DND-41 (cell line): Measurements from ENCODE around the gene CDKN1B.

Experiments used
- ATAC-seq: fragments of 200-7000 bp; cut with Tn5 transposase; 3 replicates; pipeline ENCODE4 v1.9.1; 2021; ENCODE audit warnings: low read depth; ENCODE audit not compliant: insufficient read depth
- DNase-seq: peaks from one replicate; pipeline ENCODE4 v3.0.0-alpha.2; 2020
- H2AFZ ChIP-seq: 2 replicates; pipeline ENCODE4 v1.6.0; 2012; ENCODE audit warnings: low read depth, low read length
- H3K27ac ChIP-seq: 2 replicates; pipeline ENCODE4 v1.5.1; 2012; ENCODE audit warnings: low read length, inconsistent platforms
- H3K27me3 ChIP-seq: fragments of 200-600 bp; sonication (generic); 2 replicates; pipeline ENCODE4 v1.6.0; 2012; ENCODE audit warnings: low read length, mild to moderate bottlenecking, inconsistent platforms; ENCODE audit not compliant: insufficient read depth, poor library complexity
- H3K36me3 ChIP-seq: 2 replicates; pipeline ENCODE4 v1.5.1; 2012; ENCODE audit warnings: low read length, inconsistent platforms; ENCODE audit not compliant: insufficient read depth
- H3K4me1 ChIP-seq: 2 replicates; pipeline ENCODE4 v1.5.1; 2012; ENCODE audit warnings: mild to moderate bottlenecking, low read length; ENCODE audit not compliant: insufficient read depth
- H3K4me2 ChIP-seq: 2 replicates; pipeline ENCODE4 v1.6.0; 2012; ENCODE audit warnings: mild to moderate bottlenecking, moderate library complexity, low read length, inconsistent platforms; ENCODE audit not compliant: insufficient read depth
- H3K4me3 ChIP-seq, 2 experiments: fragments of 200-600 bp in 1 of 2; shearing (Covaris generic) in 1 of 2; 2 replicates each; pipeline ENCODE4 v1.5.1; 2012 to 2016; ENCODE audit warnings: inconsistent platforms in 2 of 2, low read length in 2 of 2, mild to moderate bottlenecking in 2 of 2, low read depth in 1 of 2, moderate library complexity in 1 of 2
- H3K79me2 ChIP-seq: 2 replicates; pipeline ENCODE4 v1.6.0; 2012; ENCODE audit warnings: low read length, inconsistent platforms; ENCODE audit not compliant: insufficient read depth
- H3K9ac ChIP-seq: 2 replicates; pipeline ENCODE4 v1.6.0; 2012; ENCODE audit warnings: low read depth, mild to moderate bottlenecking, inconsistent platforms, low read length, moderate library complexity
- H3K9me3 ChIP-seq: 2 replicates; pipeline ENCODE4 v1.5.1; 2012; ENCODE audit warnings: low read length, moderate library complexity, mild to moderate bottlenecking, inconsistent platforms; ENCODE audit not compliant: insufficient read depth, severe bottlenecking
- H4K20me1 ChIP-seq: 2 replicates; pipeline ENCODE4 v1.6.0; 2012; ENCODE audit warnings: low read length; ENCODE audit not compliant: insufficient read depth
- EZH2 ChIP-seq: IDR thresholded peaks from 3 replicates; pipeline ENCODE4 v1.6.1; 2012; ENCODE audit warnings: borderline replicate concordance, low read depth, mild to moderate bottlenecking, moderate library complexity, low read length, inconsistent platforms; ENCODE audit not compliant: severe bottlenecking
- TF ChIP-seq, protein P1 (sequence below): IDR thresholded peaks from 2 replicates; pipeline ENCODE4 v1.5.1; 2012; ENCODE audit warnings: borderline replicate concordance, low read length, moderate library complexity, mild to moderate bottlenecking; ENCODE audit not compliant: poor library complexity, severe bottlenecking; ENCODE audit errors: extremely low read depth

CDKN1B gene

DNA sequence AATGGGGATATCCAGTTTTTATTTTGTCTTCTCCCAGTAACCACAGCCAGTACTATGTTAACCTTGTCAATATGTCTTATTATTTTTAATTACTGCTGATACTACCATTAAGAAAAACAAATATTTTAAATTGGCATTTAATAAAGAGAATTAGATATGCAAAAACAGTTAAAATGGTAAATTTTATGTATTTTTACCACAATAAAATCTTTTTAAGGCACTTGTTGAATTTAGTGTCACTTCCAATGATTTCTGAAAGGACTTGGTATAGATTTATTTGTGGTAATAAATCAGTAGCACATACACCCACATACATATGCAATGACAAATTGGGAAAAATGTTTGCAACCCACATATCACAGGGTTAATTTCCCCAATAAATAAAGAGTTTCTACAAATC lies 14.0 kb downstream of the CDKN1B start:
- ATAC-seq, result no peak
- Histone ChIP-seq H2AFZ (no peak overlapping the region), H3K4me3 (no peak overlapping the region), H3K27me3 (no peaks in the 10 kb centered on the region), H3K36me3 (peaks cover 12% of the 10 kb centered on the region; the same call in 1 of the 2 replicates), H3K79me2 (peaks cover 87% of the 10 kb centered on the region), H4K20me1 (peaks cover 3% of the 10 kb centered on the region; the same call in 1 of the 2 replicates), H3K4me1 (peaks cover 59% of the 10 kb centered on the region), H3K9me3 (no peaks in the 10 kb centered on the region), H3K4me2 (no peak overlapping the region), H3K9ac (no peak overlapping the region), H3K27ac (no peak overlapping the region)
- TF ChIP-seq EZH2, result no peak
- TF ChIP-seq, protein P1, sequence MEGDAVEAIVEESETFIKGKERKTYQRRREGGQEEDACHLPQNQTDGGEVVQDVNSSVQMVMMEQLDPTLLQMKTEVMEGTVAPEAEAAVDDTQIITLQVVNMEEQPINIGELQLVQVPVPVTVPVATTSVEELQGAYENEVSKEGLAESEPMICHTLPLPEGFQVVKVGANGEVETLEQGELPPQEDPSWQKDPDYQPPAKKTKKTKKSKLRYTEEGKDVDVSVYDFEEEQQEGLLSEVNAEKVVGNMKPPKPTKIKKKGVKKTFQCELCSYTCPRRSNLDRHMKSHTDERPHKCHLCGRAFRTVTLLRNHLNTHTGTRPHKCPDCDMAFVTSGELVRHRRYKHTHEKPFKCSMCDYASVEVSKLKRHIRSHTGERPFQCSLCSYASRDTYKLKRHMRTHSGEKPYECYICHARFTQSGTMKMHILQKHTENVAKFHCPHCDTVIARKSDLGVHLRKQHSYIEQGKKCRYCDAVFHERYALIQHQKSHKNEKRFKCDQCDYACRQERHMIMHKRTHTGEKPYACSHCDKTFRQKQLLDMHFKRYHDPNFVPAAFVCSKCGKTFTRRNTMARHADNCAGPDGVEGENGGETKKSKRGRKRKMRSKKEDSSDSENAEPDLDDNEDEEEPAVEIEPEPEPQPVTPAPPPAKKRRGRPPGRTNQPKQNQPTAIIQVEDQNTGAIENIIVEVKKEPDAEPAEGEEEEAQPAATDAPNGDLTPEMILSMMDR, result no peak
- DNase-seq, result no peak

DNA sequence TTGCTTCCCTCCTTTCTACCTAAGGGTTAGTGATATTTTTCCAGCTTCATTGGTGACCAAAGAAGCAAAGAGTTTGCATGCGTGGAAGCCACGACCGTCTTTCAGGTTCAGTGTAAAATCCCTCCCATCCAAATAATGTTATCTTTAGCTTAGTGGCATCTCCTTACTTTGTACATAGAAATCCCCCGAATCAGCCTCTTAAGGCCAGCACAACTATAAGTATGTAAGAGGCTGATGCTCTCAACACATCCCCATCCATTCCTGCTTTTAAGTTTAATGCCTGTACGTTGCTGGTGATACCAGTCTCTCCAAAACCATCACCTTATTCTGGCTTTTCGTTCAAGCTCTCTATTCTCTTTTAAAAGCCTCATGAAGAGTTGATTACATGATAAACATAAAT lies 14.6 kb downstream of the CDKN1B start:
- TF ChIP-seq, protein P1, result no peak
- TF ChIP-seq EZH2, result no peak
- no peak overlapping the region for H3K9ac ChIP-seq
- H3K79me2 ChIP-seq, result peaks cover 81% of the 10 kb centered on the region
- DNase-seq (no peak), ATAC-seq (no peak)
- H3K36me3 ChIP-seq, result peaks cover 12% of the 10 kb centered on the region; the same call in 1 of the 2 replicates
- H3K4me3 ChIP-seq, result no peak overlapping the region
- no peak overlapping the region for H3K27ac ChIP-seq
- H3K4me2 ChIP-seq, result no peak overlapping the region
- H3K27me3 ChIP-seq, result no peaks in the 10 kb centered on the region
- H2AFZ ChIP-seq, result no peak overlapping the region
- peaks cover 3% of the 10 kb centered on the region; the same call in 1 of the 2 replicates for H4K20me1 ChIP-seq
- H3K9me3 ChIP-seq, result no peaks in the 10 kb centered on the region
- H3K4me1 ChIP-seq, result peaks cover 60% of the 10 kb centered on the region

DNA sequence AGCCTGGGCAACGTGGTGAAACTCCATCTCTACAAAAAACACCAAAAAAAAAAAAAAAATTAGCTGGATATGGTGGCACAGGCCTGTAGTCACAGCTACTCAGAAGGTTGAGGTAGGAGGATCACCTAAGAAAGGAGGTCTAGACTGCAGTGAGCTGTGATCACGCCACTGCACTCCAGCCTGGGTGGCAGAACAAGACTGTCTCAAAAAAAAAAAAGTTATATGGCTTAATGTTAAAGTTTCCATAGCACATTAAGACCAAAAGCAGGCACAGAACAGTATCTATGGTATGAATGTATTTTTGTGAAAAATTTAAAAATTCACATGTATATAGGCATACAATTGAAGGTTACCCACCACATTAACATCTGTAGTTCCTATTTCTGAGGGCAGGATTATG lies 15.9 kb downstream of the CDKN1B start:
- H3K9me3 ChIP-seq, result no peaks in the 10 kb centered on the region
- H3K4me1 ChIP-seq, result peaks cover 55% of the 10 kb centered on the region
- H3K36me3 ChIP-seq, result peaks cover 9% of the 10 kb centered on the region; the same call in 1 of the 2 replicates
- H3K27ac ChIP-seq, result no peak overlapping the region
- no peak overlapping the region for H2AFZ ChIP-seq
- DNase-seq (no peak), ATAC-seq (no peak)
- H3K4me3 ChIP-seq, result no peak overlapping the region
- H3K27me3 ChIP-seq, result no peaks in the 10 kb centered on the region
- H3K9ac ChIP-seq, result no peak overlapping the region
- H3K4me2 ChIP-seq, result no peak overlapping the region
- TF ChIP-seq, protein P1, result no peak
- TF ChIP-seq EZH2, result no peak
- H3K79me2 ChIP-seq, result peaks cover 75% of the 10 kb centered on the region
- peaks cover 3% of the 10 kb centered on the region; the same call in 1 of the 2 replicates for H4K20me1 ChIP-seq

DNA sequence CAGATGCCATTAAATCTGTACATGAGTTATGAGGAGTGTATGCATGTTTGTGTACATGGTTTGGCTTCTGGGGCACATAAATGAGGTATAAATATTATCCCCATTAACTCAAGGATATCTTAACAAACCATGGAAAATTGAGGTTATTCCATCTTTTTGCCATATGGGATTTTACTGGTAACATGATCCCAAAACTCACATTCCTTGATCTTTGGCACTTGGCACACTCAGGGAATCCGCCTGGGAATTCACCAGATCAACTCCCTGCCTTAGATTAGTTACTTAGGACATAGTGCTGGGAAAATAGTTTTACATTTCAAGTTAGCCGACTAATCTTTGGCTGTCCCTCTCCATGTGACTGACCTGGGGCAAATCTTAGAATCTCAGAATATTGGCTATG lies 16.9 kb downstream of the CDKN1B start:
- peaks cover 8% of the 10 kb centered on the region; the same call in 1 of the 2 replicates for H3K36me3 ChIP-seq
- DNase-seq, result no peak
- no peak overlapping the region for H3K27ac ChIP-seq

More for the DNA sequence above, 16.9 kb downstream of the CDKN1B start:
- Histone ChIP-seq H3K9me3 (no peaks in the 10 kb centered on the region), H3K79me2 (peaks cover 74% of the 10 kb centered on the region), H3K27me3 (no peaks in the 10 kb centered on the region), H3K4me3 (no peak overlapping the region), H2AFZ (no peak overlapping the region), H3K4me2 (no peak overlapping the region), H3K9ac (no peak overlapping the region), H4K20me1 (peaks cover 3% of the 10 kb centered on the region; the same call in 1 of the 2 replicates), H3K4me1 (peaks cover 46% of the 10 kb centered on the region)
- TF ChIP-seq, protein P1, result no peak
- no peak for TF ChIP-seq EZH2
- ATAC-seq, result no peak
